Kidney tubule cell (primary cell): ENCODE measurements around the gene TSPAN9.
A peak's percentile ranks its signal among the peaks of the same experiment; 100 is the strongest.

ENCODE experiments used
- DNase-seq: peaks from one replicate; pipeline ENCODE4 v3.0.0-alpha.2; 2018; ENCODE audit warnings: low spot score

Gene TSPAN9

GRCh38 chr12:3077572-3078081, 448 bp downstream of the TSPAN9 start:
- DNase-seq: no peak

DNA sequence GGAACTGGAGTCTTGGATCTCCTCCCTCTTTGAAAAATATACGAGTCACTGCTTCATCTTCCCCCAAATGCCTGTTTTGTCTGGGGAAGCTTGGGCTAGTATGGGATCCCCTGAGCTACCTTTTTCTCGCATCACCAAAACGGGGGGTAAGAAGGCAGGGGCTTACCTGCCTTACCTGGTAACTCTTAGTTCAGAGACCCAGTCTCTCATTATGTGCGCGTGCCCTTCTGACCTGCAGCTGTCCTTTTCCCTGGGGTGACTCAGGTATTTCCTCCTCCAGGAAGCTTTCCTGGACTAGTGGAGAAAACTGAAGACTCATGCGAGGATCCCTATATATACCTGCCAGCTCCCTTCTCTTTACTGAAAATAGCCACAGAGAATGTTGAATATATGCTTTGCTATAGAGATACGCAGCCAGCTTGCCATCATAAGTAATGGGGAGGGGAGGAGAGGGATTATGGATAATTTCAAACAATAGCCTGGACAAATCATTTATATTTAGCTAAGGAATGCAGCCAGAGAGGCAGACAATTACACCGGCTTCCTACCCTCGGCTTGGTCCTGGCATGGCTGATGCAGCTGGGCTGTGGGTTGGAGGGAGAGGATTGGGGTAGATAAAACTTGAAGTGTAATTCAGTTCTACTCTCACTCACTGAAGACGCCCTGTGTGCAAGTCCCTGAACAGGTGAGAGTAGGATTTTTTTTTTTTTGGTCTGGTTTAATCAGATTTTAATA, 1.1 kb downstream of the TSPAN9 start:
- no peak for DNase-seq

- no peak for DNase-seq
These were observed 3.9 kb downstream of the TSPAN9 start for GRCh38 chr12:3081091-3081490.

- no peak for DNase-seq
These were observed 4.7 kb downstream of the TSPAN9 start for GRCh38 chr12:3081886-3082285.

GRCh38 chr12:3083241-3083920, 6.2 kb downstream of the TSPAN9 start:
- DNase-seq: no peak

DNA sequence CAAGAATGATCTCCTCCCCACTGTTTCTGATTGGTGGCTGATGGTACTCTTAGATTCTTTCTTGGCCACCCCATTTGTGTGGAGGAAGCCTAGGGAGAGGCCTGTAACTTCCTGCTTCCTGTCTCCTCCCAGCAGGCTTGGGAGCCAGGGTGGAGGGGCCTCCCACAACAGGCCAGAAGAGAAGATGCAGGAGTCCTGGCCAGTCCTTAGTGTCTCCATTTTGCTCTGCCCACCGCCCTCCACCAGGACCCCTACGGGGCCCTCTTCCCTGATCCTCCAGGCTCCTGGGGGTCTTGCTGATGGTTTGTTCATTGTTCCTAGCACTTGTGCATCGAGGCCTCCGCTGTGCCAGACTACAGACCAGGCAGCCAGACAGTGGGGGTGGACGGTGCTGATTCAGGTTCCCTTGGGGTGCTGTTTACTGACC, 6.8 kb downstream of the TSPAN9 start:
- DNase-seq: peak; percentile 60

- no peak for DNase-seq
These were observed 7.6 kb downstream of the TSPAN9 start for GRCh38 chr12:3084742-3085141.

- peak; percentile 83 for DNase-seq
These were observed 8.4 kb downstream of the TSPAN9 start for GRCh38 chr12:3085341-3086139.

DNA sequence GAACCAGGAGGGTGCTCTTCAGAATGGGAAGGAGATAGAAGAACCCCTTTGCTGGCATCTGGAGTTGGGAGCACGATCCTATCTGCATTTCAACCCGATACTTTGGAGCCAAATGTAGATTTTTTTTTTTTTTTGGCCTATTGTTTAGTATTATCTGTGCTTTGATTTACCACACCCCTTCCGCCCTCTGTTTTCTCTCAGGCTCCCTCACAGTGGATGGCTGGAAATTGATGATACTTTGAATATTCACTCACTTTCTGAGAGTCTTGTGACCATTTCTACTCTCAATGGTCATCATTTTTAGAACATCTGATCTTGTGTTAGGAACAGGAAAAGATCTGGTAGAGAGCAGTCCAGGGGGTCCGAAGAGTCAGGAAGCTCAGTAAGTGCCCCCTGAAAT, 9.0 kb downstream of the TSPAN9 start:
- DNase-seq: no peak

- no peak for DNase-seq
These were observed 9.6 kb downstream of the TSPAN9 start for GRCh38 chr12:3086729-3087323.

- DNase-seq: no peak
These were observed 10.8 kb downstream of the TSPAN9 start for GRCh38 chr12:3087758-3088650.

GRCh38 chr12:3089588-3089987, 12.4 kb downstream of the TSPAN9 start:
- DNase-seq: no peak

GRCh38 chr12:3090240-3091037, 13.3 kb downstream of the TSPAN9 start:
- DNase-seq: no peak

GRCh38 chr12:3091038-3091319, 13.8 kb downstream of the TSPAN9 start:
- no peak for DNase-seq

- DNase-seq: no peak
These were observed 14.4 kb downstream of the TSPAN9 start for GRCh38 chr12:3091382-3092241.

DNA sequence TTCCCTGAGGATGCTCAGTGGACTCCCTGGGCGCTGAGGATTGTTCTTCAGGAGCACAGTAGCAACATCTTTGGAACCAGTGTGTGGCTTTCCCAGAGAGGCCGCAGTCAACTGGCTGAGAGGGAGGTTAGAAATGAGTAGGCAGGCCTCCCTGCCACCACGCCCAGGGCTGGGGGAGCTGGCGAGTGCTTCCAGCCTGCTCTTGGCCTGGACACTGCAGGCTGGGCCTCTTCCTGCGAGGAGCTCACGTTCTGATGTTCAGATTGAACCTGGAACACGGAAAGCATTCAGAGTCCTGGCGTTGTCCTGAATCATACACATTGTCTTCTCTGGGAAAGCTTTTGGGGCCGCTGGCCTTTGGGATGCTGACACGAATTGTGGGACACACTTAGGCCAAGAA, 15.6 kb downstream of the TSPAN9 start:
- no peak for DNase-seq

- DNase-seq: peak; percentile 63
These were observed 20.1 kb downstream of the TSPAN9 start for GRCh38 chr12:3097186-3097804.

DNA sequence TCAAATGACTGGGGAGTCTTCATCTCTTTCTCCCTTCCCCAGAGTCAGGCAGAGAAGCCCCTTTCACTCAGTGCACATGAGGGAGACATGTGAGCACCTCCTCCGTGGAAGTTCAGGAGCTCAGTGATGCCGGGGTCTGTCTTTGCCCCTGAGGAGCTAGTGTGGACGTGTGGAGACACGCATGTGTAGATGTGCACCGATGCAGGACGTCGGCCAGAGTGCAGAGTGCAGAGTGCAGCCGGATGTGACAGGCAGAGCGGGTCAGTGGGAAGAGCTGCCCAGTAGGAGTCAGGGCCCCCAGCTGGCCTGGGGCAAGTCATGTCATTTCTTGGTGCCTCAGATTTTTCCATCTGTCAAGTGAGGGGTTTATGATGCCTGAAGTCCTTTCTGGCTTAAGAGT, 20.7 kb downstream of the TSPAN9 start:
- peak; percentile 61 for DNase-seq

DNA sequence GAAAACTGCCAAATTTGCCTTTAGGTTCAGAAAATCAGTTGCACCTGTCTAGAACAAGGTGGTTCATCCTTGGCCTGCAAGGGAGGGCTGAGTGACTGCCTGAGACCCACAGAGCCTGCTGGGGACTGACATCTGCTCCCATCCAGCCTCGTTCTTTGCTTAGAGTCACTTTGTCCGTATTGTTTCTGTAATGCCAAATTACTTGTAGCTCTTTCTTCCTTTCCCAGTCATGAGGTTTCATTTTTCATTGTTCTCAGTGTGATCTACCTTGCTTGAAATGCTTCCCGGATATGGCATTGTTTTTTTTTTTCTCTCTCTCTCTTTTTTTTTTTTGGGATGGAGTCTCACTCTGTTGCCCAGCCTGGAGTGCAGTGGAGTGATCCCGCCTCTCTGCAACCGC, 21.3 kb downstream of the TSPAN9 start:
- no peak for DNase-seq
